Transverse colon (tissue), 1 donor: Measurements from ENCODE around the gene THBS1.

Source experiments
- EP300 ChIP-seq: sonication (generic); formaldehyde crosslinking; IDR thresholded peaks from one replicate; pipeline ENCODE4 v1.6.1; 2017; ENCODE audit warnings: antibody characterized with exemption, low read depth
- POLR2A ChIP-seq: fragments of 450-650 bp; IDR thresholded peaks from one replicate; pipeline ENCODE4 v1.6.1; 2016; ENCODE audit warnings: antibody characterized with exemption, mild to moderate bottlenecking, moderate library complexity

- no peak for TF ChIP-seq POLR2A
- TF ChIP-seq EP300, result no peak
These were observed 12.3 kb downstream of the THBS1 start for GRCh38 chr15:39593071-39593655.
